ENCODE results near the gene LRFN4.

LRFN4 gene

GRCh38 chr11:66891851-66892660 is 35.2 kb downstream of the LRFN4 start:
- no peak overlapping the region for H3K27ac ChIP-seq (ENCODE audit: low read depth, low read length)

GRCh38 chr11:66892911-66893310 is 36.0 kb downstream of the LRFN4 start:
- no peak overlapping the region for H2AFZ ChIP-seq (ENCODE audit: low read depth, low read length, severe bottlenecking)
- no peak overlapping the region for H3K27ac ChIP-seq (ENCODE audit: low read depth, low read length)
- TF ChIP-seq CTCF (IDR thresholded peaks at IDR 0.05; ENCODE audit: insufficient read depth, low read length, poor library complexity, severe bottlenecking): no peak
- TF ChIP-seq EZH2phosphoT487 (conservative IDR thresholded peaks at IDR 0.05; ENCODE audit: low read length): no peak
- no peaks in the 10 kb centered on the region for H3K9me3 ChIP-seq (ENCODE audit: insufficient read depth, low read length)
- H3K4me3 ChIP-seq (ENCODE audit: insufficient read depth, low read length, poor library complexity, severe bottlenecking): no peak overlapping the region
- no peaks in the 10 kb centered on the region for H3K79me2 ChIP-seq (ENCODE audit: insufficient read depth, low read length)
- H3K27me3 ChIP-seq (ENCODE audit: low read length): 0 out of 2 replicates have a peak, but pooled peaks cover 2% of the 10 kb centered on the region
- H3K4me2 ChIP-seq (ENCODE audit: low read depth, low read length, poor library complexity, severe bottlenecking): no peak overlapping the region
- no peaks in the 10 kb centered on the region for H3K36me3 ChIP-seq (ENCODE audit: low read length)
- no peaks in the 10 kb centered on the region for H3F3A ChIP-seq (ENCODE audit: insufficient read depth)
- H3K9ac ChIP-seq (ENCODE audit: low read length): no peak overlapping the region
- H3K9me2 ChIP-seq (replicated peaks; ENCODE audit: insufficient read depth, low read length): no peaks in the 10 kb centered on the region
- no peaks in the 10 kb centered on the region for H4K20me1 ChIP-seq (ENCODE audit: low read depth, low read length)

More at GRCh38 chr11:66891851-66892660, 35.2 kb downstream of the LRFN4 start:
- no peaks in the 10 kb centered on the region for H3K9me3 ChIP-seq (ENCODE audit: insufficient read depth, low read length)
- no peak overlapping the region for H3K9ac ChIP-seq (ENCODE audit: low read length)
- TF ChIP-seq CTCF (IDR thresholded peaks at IDR 0.05; ENCODE audit: insufficient read depth, low read length, poor library complexity, severe bottlenecking) (no peak), EZH2phosphoT487 (conservative IDR thresholded peaks at IDR 0.05; ENCODE audit: low read length) (no peak)
- no peak overlapping the region for H3K4me3 ChIP-seq (ENCODE audit: insufficient read depth, low read length, poor library complexity, severe bottlenecking)
- H3K27me3 ChIP-seq (ENCODE audit: low read length): 0 out of 2 replicates have a peak, but pooled peaks cover 2% of the 10 kb centered on the region
- H3K36me3 ChIP-seq (ENCODE audit: low read length): no peaks in the 10 kb centered on the region
- H3K9me2 ChIP-seq (replicated peaks; ENCODE audit: insufficient read depth, low read length): no peaks in the 10 kb centered on the region
- no peak overlapping the region for H2AFZ ChIP-seq (ENCODE audit: low read depth, low read length, severe bottlenecking)
- H3K79me2 ChIP-seq (ENCODE audit: insufficient read depth, low read length): no peaks in the 10 kb centered on the region
- no peaks in the 10 kb centered on the region for H3F3A ChIP-seq (ENCODE audit: insufficient read depth)
- H3K4me2 ChIP-seq (ENCODE audit: low read depth, low read length, poor library complexity, severe bottlenecking): no peak overlapping the region
- H4K20me1 ChIP-seq (ENCODE audit: low read depth, low read length): no peaks in the 10 kb centered on the region

- Histone ChIP-seq H3K9me2 (replicated peaks; ENCODE audit: insufficient read depth, low read length) (no peaks in the 10 kb centered on the region), H3K36me3 (ENCODE audit: low read length) (no peaks in the 10 kb centered on the region), H3K27me3 (ENCODE audit: low read length) (0 out of 2 replicates have a peak, but pooled peaks cover 2% of the 10 kb centered on the region), H3K9ac (ENCODE audit: low read length) (no peak overlapping the region), H3K4me2 (ENCODE audit: low read depth, low read length, poor library complexity, severe bottlenecking) (no peak overlapping the region), H3K27ac (ENCODE audit: low read depth, low read length) (no peak overlapping the region), H3K9me3 (ENCODE audit: insufficient read depth, low read length) (no peaks in the 10 kb centered on the region), H2AFZ (ENCODE audit: low read depth, low read length, severe bottlenecking) (no peak overlapping the region), H3K79me2 (ENCODE audit: insufficient read depth, low read length) (no peaks in the 10 kb centered on the region), H3F3A (ENCODE audit: insufficient read depth) (no peaks in the 10 kb centered on the region), H3K4me3 (ENCODE audit: insufficient read depth, low read length, poor library complexity, severe bottlenecking) (no peak overlapping the region), H4K20me1 (ENCODE audit: low read depth, low read length) (no peaks in the 10 kb centered on the region)
- TF ChIP-seq CTCF (IDR thresholded peaks at IDR 0.05; ENCODE audit: insufficient read depth, low read length, poor library complexity, severe bottlenecking): no peak
- TF ChIP-seq EZH2phosphoT487 (conservative IDR thresholded peaks at IDR 0.05; ENCODE audit: low read length): no peak
Measured at GRCh38 chr11:66894141-66894540, 37.3 kb downstream of the LRFN4 start.
